Astrocyte of the cerebellum (primary cell): ENCODE measurements around the gene MRPS6.

Experiments used
- DNase-seq: peaks from one replicate; pipeline ENCODE4 v3.0.0-alpha.2; 2011; ENCODE audit warnings: low read depth
- H3K4me3 ChIP-seq: 2 replicates; pipeline ENCODE4 v1.5.1; 2011; ENCODE audit warnings: mild to moderate bottlenecking, low read depth, low read length, moderate library complexity
- CTCF ChIP-seq: IDR thresholded peaks from 2 replicates; pipeline ENCODE4 v1.5.1; 2012; ENCODE audit warnings: low read length, low read depth, moderate library complexity, mild to moderate bottlenecking; ENCODE audit errors: missing control alignments
- in situ Hi-C: cut with HindIII; loops from 2 replicates; pipeline ENCODE4 v1.10.0; 2017; ENCODE audit warnings: low sequenced_read_pairs

The MRPS6 gene

GRCh38 chr21:34071683-34072082 is 1.7 kb upstream of the MRPS6 start:
- DNase-seq, result no peak
- no peak overlapping the region for H3K4me3 ChIP-seq
- no peak for TF ChIP-seq CTCF
- in situ Hi-C loops, result no loop called here

- no peak for DNase-seq
- no peak for TF ChIP-seq CTCF
- in situ Hi-C loops, result no loop called here
- H3K4me3 ChIP-seq, result peak overlapping the region; percentile 74
These were observed 990 bp upstream of the MRPS6 start for GRCh38 chr21:34072145-34073031.

GRCh38 chr21:34073749-34074282 is 438 bp downstream of the MRPS6 start:
- no peak for TF ChIP-seq CTCF
- DNase-seq, result no peak
- peak overlapping the region; percentile 74 for H3K4me3 ChIP-seq
- in situ Hi-C loops, result no loop called here

GRCh38 chr21:34074283-34075090 is 1.1 kb downstream of the MRPS6 start:
- peak overlapping the region; percentile 74 for H3K4me3 ChIP-seq
- TF ChIP-seq CTCF, result peak; percentile 5
- DNase-seq, result no peak
- in situ Hi-C loops, result no loop called here

- in situ Hi-C loops, result no loop called here
- no peak for TF ChIP-seq CTCF
- DNase-seq, result no peak
- H3K4me3 ChIP-seq, result peak overlapping the region; percentile 74
These were observed 1.7 kb downstream of the MRPS6 start for GRCh38 chr21:34075091-34075425.

- in situ Hi-C loops, result no loop called here
- DNase-seq, result no peak
- no peak for TF ChIP-seq CTCF
- H3K4me3 ChIP-seq, result peak overlapping the region; percentile 74
These were observed 2.6 kb downstream of the MRPS6 start for GRCh38 chr21:34075760-34076660.
